ENCODE measurements around the gene TPD52L2. TPM values are rescaled to one million over a fixed set of nuclear protein-coding genes. Genes with fewer than 3 reads are reported as not detected.
A peak's percentile ranks its signal among the peaks of the same experiment; 100 is the strongest.

The TPD52L2 gene
- total RNA-seq, 1 experiment from 2014 or later: 147 TPM

DNA sequence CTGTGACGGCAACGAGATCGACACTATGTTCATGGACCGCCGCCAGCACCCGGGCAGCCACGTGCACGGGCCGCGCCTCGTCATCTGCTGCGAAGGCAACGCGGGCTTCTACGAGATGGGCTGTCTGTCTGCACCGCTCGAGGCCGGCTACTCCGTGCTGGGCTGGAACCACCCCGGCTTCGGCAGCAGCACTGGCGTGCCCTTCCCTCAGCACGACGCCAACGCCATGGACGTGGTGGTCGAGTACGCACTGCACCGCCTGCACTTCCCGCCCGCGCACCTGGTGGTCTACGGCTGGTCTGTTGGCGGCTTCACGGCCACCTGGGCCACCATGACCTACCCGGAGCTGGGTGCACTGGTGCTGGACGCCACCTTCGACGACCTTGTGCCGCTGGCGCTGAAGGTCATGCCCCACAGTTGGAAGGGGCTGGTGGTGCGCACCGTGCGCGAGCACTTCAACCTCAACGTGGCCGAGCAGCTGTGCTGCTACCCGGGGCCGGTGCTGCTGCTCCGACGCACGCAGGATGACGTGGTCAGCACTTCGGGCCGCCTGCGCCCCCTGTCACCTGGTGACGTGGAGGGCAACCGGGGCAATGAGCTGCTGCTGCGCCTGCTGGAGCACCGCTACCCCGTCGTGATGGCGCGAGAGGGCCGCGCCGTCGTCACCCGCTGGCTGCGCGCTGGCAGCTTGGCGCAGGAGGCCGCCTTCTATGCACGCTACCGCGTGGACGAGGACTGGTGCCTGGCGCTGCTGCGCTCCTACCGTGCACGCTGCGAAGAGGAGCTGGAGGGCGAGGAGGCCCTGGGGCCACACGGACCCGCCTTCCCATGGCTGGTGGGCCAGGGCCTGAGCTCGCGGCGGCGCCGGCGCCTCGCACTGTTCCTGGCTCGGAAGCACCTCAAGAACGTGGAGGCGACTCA, 2.8 kb upstream of the TPD52L2 start:
- no peak overlapping the region for H2AFZ ChIP-seq (ENCODE audit: low read length)
- TF ChIP-seq EZH2phosphoT487 (IDR thresholded peaks at IDR 0.05; ENCODE audit: borderline replicate concordance, low read length) (no peak), EZH2 (IDR thresholded peaks at IDR 0.05; ENCODE audit: low read length, unreplicated experiment) (no peak)
- TF ChIP-seq, protein P1, sequence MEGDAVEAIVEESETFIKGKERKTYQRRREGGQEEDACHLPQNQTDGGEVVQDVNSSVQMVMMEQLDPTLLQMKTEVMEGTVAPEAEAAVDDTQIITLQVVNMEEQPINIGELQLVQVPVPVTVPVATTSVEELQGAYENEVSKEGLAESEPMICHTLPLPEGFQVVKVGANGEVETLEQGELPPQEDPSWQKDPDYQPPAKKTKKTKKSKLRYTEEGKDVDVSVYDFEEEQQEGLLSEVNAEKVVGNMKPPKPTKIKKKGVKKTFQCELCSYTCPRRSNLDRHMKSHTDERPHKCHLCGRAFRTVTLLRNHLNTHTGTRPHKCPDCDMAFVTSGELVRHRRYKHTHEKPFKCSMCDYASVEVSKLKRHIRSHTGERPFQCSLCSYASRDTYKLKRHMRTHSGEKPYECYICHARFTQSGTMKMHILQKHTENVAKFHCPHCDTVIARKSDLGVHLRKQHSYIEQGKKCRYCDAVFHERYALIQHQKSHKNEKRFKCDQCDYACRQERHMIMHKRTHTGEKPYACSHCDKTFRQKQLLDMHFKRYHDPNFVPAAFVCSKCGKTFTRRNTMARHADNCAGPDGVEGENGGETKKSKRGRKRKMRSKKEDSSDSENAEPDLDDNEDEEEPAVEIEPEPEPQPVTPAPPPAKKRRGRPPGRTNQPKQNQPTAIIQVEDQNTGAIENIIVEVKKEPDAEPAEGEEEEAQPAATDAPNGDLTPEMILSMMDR (conservative IDR thresholded peaks at IDR 0.05; ENCODE audit: low read depth, low read length): no peak
- DNase-seq: no peak
- H3K4me3 ChIP-seq (ENCODE audit: low read length): no peak overlapping the region
- H3K4me1 ChIP-seq (ENCODE audit: insufficient read depth, low read length): peaks cover 8% of the 10 kb centered on the region
- ChIA-PET CTCF (no interaction called here), POLR2A (ENCODE audit: unreplicated experiment) (no interaction called here)
- H3K27ac ChIP-seq (ENCODE audit: low read length): no peak overlapping the region
- no peaks in the 10 kb centered on the region for H3K9me2 ChIP-seq (replicated peaks; ENCODE audit: low read length)
- no peak for ATAC-seq
- H3F3A ChIP-seq (ENCODE audit: low read length, unreplicated experiment): peaks cover 6% of the 10 kb centered on the region
- 0 out of 2 replicates have a peak, but pooled peaks cover under 1% of the 10 kb centered on the region for H4K20me1 ChIP-seq (ENCODE audit: low read length)
- peaks cover 6% of the 10 kb centered on the region; the same call in 1 of the 2 replicates for H3K36me3 ChIP-seq (ENCODE audit: low read depth, low read length)
- peaks cover 3% of the 10 kb centered on the region; the same call in 1 of the 2 replicates for H3K27me3 ChIP-seq (ENCODE audit: low read length)
- no TSS peak for BruUV-seq (replicated peaks)
- no peak overlapping the region for H3K9ac ChIP-seq (ENCODE audit: low read length)
- peaks cover 39% of the 10 kb centered on the region for H3K79me2 ChIP-seq (ENCODE audit: low read length)
- no peaks in the 10 kb centered on the region for H3K9me3 ChIP-seq (ENCODE audit: low read length)
- intact Hi-C loops (cut with micrococcal nuclease): no loop called here
- H3K4me2 ChIP-seq (ENCODE audit: low read length): no peak overlapping the region

- H3K9me2 ChIP-seq (replicated peaks; ENCODE audit: low read length): no peaks in the 10 kb centered on the region
- no peak for DNase-seq
- ChIA-PET CTCF (interaction anchor here (0.6 kb wide), 1 partner anchor 325 kb away, joined by 10 read pairs; no protein-coding TSS in a partner anchor), POLR2A (ENCODE audit: unreplicated experiment) (no interaction called here)
- H2AFZ ChIP-seq (ENCODE audit: low read length): no peak overlapping the region
- peak overlapping the region; percentile 97 for H3K9ac ChIP-seq (ENCODE audit: low read length)
- no peak for ATAC-seq
- peak overlapping the region; percentile 96 for H3K4me2 ChIP-seq (ENCODE audit: low read length)
- no peaks in the 10 kb centered on the region for H3K9me3 ChIP-seq (ENCODE audit: low read length)
- intact Hi-C loops (cut with micrococcal nuclease): no loop called here
- peaks cover 10% of the 10 kb centered on the region for H3K4me1 ChIP-seq (ENCODE audit: insufficient read depth, low read length)
- no TSS peak for BruUV-seq (replicated peaks)
- TF ChIP-seq, protein P1 (conservative IDR thresholded peaks at IDR 0.05; ENCODE audit: low read depth, low read length): no peak
- TF ChIP-seq EZH2phosphoT487 (IDR thresholded peaks at IDR 0.05; ENCODE audit: borderline replicate concordance, low read length) (no peak), EZH2 (IDR thresholded peaks at IDR 0.05; ENCODE audit: low read length, unreplicated experiment) (no peak)
- peaks cover 6% of the 10 kb centered on the region for H3F3A ChIP-seq (ENCODE audit: low read length, unreplicated experiment)
- H3K4me3 ChIP-seq (ENCODE audit: low read length): peak overlapping the region; percentile 90
- peaks cover 49% of the 10 kb centered on the region for H3K79me2 ChIP-seq (ENCODE audit: low read length)
- no peaks in the 10 kb centered on the region for H3K27me3 ChIP-seq (ENCODE audit: low read length)
- peaks cover 7% of the 10 kb centered on the region; the same call in 1 of the 2 replicates for H4K20me1 ChIP-seq (ENCODE audit: low read length)
- peak overlapping the region; percentile 76 for H3K27ac ChIP-seq (ENCODE audit: low read length)
- peaks cover 8% of the 10 kb centered on the region; the same call in 1 of the 2 replicates for H3K36me3 ChIP-seq (ENCODE audit: low read depth, low read length)
Observed at GRCh38 chr20:63863021-63863797, 1.9 kb upstream of the TPD52L2 start.

Data from PC-3 (cell line).